ENCODE results near the gene CCNH.

GRCh38 chr5:87388129-87388528 lies 24.6 kb downstream of the CCNH start:
- no peak for TF ChIP-seq CTCF (IDR thresholded peaks at IDR 0.05)
- no peak for TF ChIP-seq ZFX (IDR thresholded peaks at IDR 0.05; ENCODE audit: borderline replicate concordance)
